ENCODE data around the gene BATF.

Gene BATF

GRCh38 chr14:75595226-75595625 is 73.0 kb downstream of the BATF start:
- no peak for TF ChIP-seq REST (IDR thresholded peaks at IDR 0.05; ENCODE audit: insufficient read depth in 1 of 2, low read depth in 2 of 2, low read length in 2 of 2)

All from PFSK-1 (cell line).